Activated CD4-positive, alpha-beta T cell treated with anti-CD3 and anti-CD28 coated beads, Interleukin-2, amount 50 U/mL, for 4 hours (primary cell): ENCODE measurements around the gene TMEM119.
"Not testable (repeated sequence)": the region's sequence is repeated elsewhere in the genome, so short reads cannot be mapped to it uniquely, and the experiment has no call there.

Experiments used
- DNase-seq, 2 experiments: peaks; one replicate each; pipeline ENCODE4 v3.0.0-alpha.2; 2020

Gene TMEM119

DNA sequence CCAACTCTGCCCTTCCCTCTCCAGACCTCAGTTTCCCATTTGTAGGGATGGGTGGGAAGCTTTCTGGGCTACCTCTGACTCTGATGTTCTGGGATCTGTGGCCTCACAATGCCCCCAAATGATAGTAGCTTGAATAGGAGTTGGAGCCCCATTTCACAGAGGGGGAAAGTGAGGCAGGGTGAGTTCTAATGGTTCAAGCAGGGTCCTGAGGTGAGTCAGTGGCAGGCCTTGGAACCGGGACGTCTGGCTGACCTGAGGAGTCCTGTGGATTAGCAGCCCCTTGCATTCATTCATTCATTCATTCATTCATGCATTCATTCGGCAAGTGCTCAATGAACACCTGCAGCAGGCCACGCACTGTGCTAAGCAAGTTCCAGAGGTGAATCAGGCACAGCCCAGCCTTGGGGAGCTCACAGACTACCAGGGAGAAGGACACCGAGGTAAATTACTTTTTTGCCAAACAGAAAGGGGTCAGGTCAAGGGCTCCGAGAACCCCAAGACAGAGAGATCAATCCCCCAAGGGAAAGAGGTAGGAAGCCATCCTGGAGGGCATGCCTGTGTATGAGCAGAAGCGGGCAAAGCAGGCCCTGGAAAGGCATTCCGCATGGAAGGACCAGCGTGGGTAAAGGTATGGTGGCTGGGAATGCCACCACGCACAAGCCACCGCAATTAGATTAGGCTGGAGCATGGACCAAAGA is 818 bp upstream of the TMEM119 start:
- DNase-seq = no peak

GRCh38 chr12:108596854-108597558 is 878 bp downstream of the TMEM119 start:
- no peak for DNase-seq

GRCh38 chr12:108595711-108596647 is 1.9 kb downstream of the TMEM119 start:
- DNase-seq = no peak

DNA sequence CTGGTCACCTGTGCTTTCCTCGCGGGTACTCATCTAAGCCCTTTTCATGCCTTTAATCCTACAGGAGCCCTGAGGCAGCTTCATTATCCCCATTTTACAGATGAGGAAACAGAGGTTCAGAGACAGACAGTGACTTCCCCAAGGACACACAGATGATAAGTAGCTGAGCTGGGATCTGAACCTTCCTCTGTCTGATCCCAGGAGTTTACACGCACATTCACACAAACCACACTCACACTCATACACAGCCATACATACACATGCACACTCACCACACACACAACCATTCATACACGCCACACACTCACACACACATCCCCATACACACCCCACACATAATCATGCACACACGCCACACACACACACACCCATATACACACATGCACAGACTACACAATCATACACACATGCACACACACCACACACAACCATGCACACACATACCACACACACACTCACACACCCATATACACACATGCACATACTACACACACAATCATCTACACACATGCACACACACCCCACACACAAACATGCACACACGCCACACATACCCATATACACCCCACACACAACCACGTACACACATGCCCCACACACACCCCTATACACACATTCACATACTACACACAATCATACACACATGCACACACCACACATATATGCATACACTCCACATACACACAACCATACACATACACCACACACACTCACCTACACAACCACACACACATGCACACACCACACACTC is 2.7 kb downstream of the TMEM119 start:
- DNase-seq = no peak

DNA sequence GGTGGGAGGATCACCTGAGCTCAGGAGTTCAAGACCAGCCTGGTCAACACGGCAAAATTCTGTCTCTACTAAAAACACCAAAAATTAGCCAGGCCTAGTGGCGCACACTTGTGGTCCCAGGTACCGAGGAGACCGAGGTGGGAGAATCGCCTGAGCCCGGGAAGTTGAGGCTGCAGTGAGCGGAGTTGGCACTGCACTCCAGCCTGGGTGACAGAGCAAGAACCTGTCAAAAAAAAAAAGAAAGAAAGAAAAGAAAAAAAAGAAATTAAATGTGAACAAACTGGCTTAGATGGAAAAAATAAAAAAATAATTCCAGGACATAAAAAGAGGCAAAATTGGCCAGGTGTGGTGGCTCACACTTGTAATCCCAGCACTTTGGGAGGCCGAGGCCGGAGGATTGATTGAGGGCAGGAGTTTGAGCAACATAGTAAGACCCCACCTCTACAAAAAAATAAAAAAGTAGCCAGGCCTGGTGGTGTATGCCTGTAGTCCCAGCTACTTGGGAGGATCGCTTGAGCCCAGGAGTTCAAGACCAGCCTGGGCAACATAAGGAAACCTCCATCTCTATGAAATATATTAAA is 3.5 kb downstream of the TMEM119 start:
- DNase-seq = no peak

DNA sequence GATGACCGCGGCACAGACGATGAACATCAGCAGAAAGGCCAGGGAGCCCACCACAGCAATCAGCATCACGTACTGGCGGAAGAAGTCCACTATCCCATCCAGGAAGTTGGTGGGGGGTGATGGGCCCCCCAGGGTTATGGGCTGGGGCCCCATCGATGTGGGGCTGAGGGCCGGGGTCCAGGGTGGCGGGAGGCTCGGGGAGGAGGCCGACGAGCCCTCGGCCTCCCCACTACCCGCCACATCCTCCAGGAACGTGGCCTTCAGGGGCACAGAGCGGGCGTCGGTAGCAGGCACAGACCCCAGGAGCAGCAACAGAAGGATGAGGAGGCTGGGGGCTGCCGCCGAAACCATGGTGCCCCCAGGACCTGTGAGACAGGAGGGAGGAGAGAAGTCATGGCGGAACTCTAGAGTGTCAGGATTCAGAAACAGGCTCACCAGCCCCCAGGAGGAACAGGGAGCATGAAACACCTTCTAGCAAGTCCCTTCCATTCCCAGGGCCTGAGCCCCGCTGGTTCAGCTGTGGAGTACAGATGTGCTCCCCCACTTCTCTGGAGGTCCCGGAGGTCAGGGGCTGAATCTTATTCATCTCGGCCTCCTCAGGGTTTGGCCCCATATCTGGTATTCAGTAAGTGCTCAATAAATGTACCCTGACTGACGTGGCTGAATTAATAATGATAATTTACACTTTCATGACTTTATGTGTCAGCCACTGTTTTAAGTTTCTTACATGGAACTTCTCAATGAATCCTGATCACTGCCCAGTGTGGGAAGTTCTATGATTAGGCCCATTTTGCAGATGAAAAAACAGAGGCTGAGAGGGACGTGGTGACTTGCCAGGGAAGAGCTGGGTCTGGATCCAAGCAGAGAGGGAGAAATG is 5.6 kb downstream of the TMEM119 start:
- no peak for DNase-seq

DNA sequence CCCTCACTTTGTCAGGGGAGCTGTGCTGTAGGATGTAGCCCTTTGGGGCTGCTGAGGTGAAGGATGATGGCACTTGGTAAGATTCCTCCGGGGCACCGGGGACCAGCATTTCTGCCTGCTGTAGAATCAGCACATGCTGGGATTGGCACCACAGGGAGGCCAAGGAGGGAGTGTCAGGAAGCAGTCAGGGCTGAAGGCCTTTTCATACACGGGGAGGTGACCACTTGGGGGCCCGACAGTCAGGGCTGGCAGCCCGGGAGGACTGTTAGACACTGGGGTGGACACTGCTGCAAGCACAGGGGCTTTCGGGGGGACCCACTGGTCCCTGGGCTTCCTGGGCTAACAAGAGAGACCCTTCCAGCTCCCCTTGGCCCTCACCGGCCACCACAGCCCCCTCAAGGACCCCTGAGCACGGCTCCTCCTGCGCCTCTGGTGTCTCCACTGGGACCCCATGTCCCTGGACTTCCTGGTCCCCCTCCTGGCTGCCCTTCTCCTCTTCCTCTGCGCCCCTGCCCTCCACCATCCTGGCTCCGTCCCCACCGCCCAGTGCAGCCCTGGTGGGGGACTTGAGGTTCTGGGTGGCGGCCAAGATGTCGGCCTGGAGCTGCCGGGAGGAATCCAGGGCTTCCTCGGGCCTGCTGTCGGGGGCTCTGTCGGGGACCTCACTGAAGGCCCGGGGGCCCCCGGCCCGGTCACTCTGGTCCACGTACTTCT is 6.5 kb downstream of the TMEM119 start:
- no peak for DNase-seq

GRCh38 chr12:108590463-108590862 is 7.4 kb downstream of the TMEM119 start:
- DNase-seq = not testable (repeated sequence)

DNA sequence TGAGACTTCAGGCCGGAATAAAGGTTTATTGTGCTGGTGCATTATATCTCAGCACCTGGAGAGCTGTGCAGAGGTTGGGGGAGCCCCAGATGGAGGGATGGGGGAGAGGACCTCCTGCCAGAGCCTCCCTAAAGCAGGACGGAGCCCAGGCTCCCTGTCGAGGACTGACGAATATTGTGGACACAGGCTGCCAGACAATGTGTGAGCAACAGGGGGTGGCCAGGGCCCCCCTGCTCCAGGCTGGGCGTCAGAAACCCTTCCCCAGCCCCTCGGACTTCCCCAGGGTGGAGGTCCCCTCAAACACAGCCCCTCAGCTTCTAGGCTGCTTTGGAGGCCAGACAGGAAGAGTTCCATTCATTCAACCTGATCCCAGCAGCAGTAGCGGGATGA is 8.0 kb downstream of the TMEM119 start:
- no peak for DNase-seq

DNA sequence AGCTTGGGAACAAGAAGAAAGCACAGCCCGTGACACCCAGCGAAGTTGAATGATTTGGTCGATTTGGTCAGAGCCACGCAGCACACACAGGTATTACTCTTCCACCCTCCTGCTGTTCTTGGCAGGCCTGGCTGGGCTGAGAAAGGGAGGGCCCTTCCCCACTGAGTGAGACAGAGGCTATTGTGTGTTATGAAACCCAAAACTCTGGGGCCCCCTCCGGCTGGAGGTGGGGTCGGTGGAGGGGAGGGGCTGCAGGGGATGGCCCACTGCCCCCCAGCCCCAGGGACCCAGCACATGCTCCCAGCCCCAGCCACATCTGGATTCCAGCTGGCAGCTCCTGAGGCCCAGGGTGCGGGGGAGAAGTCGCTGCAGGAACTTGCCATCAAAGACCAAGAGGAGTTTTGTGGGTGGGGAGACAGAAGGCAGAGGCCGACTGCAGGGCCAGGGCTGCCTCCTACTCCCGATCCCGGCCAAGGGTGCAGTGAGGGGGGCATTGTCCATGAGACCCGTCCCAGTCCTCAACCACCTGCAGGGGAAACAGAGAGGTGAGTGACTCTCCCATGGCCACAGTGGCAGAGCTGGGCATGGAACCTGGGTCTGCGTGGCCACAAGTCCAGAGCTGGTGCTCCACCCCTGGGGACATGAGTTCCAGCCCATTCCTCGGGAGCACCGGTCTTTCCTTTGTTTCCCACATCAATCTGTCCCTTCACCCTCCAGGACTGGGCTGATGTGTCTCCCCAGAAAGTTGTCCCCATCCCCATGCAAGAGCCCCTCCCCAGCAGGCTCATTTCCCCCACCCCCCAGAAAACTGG is 8.7 kb downstream of the TMEM119 start:
- no peak for DNase-seq

- DNase-seq = no peak
Observed at GRCh38 chr12:108587826-108588225, 10.1 kb downstream of the TMEM119 start.

DNA sequence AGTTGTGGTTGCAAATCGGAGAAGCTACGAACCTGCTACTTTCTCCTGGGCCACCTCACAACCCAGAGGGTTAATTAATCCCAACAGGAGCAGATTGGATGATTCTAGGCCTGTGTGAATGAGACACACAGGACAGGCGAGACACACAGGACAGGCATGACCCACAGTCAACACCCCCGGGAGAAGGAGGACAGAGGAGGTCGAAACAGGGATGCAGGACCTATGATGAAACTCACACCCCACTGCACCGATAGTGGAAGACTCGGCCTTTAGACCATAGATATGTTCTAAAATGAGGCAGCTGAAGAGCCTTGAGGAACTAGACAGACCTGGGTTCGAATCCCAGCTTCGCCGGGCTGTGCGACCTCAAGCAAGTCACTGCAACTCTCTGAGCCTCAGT is 11.6 kb downstream of the TMEM119 start:
- DNase-seq = no peak

DNA sequence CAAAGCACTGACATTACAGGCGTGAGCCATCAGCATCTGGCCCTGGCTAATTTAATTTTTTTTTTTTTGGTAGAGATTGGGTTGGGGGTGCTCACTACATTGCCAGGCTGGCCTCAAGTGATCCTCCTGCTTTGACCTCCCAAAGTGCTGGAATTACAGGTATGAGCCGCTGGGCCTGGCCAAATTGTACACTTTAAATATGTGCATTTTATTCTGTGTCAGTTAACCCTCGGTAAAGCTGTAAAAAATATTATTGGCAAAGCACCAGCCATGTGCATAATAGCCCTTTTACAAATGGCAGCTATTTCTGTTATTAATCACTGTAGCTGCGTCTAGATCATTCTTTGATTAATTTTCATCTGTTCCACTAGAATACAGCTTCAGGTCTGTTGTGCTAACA is 12.0 kb downstream of the TMEM119 start:
- no peak for DNase-seq

DNA sequence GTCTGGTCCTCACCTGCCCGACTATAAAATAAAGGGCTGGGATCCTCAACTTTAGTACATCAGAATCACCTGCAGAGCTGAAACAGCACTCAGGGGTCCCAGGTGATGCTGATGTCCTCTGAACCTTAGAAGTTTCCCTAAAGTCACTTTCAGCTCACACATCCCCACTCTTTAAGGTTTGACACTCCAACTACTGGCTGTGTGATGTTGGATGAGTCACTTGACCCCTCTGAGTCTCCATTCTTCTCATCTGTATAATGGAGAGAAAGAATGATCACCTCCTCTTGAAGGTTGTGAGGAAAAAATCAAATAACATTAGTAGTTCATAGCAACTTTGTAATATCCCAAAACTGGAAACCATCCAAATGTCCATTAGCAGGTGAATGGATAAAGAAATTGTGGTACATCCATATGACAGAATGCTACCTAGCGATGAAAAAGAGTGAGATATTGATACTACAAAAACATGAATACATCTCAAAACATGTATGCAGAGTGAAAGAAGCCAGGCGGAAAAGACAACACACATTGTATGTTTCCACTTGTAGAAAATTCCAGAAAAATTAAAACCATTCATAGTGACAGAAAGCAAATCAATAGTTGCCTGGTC is 13.3 kb downstream of the TMEM119 start:
- no peak for DNase-seq

- no peak for DNase-seq
Observed at GRCh38 chr12:108583991-108584390, 13.9 kb downstream of the TMEM119 start.

DNA sequence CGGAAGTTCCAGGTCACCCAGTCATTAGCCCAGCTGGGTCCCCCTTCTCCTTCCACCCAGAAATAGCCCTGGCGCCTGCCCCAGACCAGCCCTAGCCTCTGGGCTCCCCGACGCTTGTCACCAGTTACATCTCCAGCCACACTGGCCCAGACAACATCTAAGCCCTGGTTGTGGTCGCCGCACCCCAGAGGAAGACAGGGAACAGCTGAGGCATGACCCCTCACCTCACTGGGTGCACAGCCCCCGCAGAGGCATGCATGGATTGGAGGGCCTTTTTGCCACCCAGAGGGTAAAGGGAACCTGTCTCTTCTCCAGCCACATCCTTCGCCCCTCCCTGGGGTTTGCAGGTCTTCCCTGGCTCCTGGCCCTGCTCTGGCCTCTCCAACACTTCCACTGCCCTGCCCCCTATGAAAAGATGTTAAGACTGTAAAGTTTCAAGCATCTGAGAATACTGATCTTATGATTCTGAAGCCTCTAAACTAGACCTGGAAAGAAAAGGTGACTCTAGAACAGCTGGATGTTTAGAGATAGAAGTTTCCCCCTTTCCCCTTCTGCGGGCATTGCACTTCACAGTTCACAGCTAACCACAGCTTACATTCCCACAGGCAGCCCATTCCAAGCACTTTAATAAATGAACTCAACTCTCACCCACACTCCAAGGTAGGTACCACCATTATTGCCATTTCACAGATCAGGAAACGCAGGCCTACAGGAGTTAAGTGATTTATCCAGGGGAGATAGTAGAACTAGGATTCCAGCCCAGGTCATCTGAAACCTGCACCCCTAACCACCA is 14.7 kb downstream of the TMEM119 start:
- no peak for DNase-seq

DNA sequence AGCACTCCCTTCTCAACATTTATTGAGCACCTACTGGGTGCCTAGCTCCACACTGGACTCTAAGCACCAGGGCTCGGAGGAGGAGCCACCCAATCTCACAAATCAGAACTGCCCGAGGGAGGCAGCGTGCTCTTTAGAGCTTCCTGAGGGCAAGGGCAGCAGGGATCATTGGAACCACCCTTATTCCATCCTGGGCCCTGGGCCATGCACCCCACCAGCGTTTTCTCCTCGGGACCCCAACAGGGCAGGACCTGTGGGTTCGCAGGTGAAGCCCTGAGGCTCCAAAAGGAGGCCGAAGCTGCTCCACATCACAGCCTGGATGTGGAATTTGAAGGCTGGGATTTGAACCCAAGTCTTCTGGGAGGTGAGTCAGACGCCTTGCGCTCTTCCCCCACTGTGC is 15.4 kb downstream of the TMEM119 start:
- DNase-seq = no peak
